SKM-1 (cell line): ENCODE measurements around the gene PIK3CG.

Experiments
- DNase-seq: peaks from one replicate; lab custom pipeline; 2025; ENCODE audit not compliant: unreplicated experiment; lab: John Stamatoyannopoulos, UW

Gene PIK3CG

DNA sequence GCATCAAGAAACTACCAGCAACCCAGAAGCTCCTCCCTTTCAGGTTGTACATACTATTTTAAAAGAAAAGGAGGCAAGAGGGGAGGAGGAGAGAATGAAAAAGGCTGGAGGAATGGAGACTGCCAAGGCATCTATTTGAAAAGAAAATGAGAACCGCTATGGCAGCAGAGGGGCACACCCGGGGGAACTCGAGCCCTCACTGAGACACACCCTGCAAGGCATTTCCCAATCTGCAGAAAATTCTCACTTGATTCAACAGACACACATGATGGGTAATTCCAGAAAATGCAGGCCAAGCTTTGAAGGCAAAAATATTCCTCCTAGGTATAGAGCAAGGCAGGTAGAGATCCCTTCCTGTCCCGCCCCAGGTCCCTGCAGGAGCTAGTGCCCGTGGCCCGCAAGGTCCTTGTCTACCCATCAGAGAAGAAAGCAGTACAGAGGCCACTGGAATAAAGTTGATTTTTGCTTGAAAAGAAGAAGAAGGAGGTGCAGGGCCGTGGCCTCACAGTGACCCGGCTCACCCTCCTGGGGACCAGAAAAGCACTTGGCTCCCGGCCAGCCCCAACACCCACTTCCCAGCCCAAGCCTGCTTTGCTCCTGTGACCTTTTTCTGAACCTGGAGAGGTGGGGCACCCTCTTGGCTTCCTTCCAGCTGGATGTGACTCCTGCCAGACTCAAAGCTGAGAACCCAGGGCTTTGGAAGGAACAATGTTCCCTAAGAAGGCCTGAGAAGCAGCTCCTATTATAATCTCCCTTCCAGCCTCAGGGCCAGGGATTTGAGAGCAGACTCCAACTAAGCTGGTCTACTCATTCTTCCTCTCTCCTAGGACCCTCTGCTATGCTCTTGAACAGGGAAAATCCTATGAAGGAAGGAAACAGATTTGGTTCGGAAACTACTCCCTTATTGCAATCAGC, 6.2 kb upstream of the PIK3CG start:
- peak; percentile 86 for DNase-seq

DNA sequence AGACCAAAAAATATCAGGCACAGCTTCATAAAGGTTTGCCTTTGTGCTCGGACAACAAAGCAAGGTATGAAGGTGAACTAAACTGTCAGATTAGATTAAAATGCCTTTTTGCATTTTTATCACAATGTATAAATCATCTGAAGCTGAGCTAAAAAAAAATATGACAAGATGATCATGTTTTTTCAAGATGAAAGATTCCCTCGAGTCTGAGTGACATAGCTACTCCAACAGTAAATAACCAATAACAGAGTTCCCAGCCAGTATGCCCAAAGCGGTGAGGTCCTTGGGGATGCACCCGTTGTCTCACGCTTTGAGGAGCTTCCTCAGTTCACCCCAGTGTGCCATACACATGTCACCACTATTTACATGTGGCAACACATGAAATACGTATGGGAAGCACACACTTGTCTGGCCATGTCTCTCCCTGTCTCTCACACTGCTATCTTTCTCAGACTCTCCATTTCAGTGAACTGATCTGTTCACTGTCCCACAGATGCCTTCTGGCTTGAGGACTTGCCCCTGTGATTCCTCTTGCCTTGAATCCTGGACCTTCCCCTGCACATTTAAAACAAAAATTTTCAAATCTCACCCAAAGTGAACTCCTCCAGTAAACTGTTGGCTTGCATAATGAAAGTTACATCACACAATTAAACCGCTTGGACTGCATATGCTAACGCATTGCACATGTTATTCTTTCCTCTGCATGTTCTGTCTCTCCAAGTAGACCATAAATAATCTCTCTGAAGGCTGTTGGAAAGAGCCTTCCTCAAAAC, 2.6 kb upstream of the PIK3CG start:
- DNase-seq: peak; percentile 40

DNA sequence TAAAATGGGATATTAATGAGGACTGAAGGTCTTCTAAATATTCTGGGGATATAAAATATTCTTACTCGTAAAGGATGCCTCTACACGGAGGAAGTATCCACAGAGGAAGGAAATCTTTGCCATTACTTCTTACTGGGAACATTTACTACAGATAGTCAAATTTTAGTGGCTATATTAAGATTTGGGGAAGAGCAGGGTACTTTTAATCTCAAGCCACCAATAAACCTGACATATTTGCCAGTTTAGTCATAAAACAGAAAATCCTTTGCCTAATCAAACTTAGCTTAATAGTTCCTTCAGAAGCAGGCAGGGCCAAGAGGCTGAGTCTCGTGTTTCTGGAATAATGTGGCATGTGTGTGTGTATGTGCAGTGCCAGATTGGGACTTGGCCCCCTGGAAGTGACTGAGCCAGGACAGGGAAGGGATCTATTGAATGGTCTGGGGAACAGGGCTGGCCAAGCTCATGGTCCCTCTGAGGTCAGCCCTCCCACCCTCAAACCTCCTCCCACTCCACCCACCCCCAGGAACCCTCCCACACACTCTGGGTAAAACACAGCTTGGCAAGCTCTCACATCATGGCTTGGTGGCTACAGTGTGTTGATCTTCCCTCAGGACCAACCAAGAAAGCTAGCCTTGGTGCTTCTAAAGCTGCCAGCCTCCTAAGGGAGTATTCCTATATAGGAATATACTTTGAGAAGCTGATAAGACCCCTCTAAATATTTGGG, 1.6 kb upstream of the PIK3CG start:
- no peak for DNase-seq

DNA sequence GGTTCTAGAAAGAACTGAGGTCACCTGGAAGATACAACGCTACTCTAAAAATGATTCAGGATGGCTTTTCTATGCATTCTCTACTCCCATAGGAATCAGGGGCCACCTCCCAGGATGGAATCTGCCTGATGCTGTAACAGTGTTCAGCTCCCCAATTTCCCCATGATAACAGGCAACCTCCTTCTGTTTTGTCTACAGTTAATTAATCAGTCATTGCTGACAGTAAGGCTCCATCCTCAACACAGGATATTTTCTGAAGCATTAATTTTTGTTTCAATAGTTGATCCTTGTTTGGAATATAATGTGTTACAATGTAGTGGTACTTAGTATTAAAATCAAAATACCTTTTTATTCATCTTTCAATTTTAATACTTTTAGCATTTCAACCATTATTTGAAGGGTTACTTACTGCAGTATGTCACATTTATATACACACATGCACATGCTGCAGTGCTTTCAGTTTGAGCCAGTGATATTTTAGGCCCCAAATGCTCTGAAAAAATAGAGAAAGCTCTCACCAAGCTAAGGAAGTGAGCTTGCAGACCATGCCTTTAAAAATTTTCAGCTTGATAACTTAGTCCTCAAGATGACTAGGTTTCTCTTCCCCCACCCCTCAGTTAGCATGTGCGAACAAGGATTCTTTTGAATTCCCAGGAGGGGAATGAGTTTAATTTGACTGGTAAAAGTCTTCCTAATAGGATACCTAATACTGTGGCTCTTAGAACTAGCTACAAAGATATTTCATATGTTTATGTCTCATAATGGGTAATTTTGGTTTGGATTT, 592 bp upstream of the PIK3CG start:
- no peak for DNase-seq

DNA sequence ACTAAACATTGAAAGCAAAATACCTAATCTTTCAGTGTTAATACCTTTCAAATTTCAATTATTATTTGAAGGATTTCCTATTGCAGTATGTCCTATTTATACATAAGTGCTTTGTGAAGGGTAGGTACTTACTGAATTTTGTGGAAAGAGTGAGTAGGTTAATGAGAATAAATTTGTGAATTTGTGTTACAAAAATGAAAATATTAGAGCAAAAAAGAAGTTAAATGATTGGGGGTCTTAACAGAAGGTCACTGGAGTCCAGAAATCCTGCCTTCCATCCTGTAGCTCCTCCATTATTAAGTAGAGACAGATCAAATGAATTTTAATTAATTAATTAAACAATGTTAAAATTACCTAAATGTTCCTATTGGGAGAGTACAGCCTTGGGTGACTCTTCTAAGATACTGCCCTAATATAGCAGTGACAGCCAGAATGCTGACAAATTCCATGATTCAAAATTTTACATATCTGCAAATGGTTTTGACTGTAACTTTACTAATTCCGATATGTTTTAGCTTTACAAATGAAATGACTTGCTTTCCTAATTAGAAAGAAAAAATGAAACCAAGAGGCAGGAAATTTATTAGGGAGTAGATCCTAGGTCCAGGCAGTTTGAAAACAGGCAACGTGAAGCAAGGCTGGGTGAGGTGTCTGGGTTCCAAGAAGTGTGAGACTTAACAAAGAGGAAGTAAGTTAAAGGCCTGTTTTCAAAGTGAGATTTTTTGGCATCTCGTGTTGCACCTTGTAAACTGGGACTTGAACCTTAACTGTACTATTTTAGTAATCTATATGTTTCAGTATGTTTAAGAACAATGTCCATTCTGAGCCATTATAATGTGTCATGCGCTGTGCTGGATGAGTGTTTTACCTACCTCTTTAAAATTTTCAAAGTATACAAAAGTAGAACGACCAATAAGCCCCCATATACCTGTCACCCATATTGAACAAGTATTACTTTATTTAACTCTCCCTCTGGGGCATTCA, 1.5 kb downstream of the PIK3CG start:
- peak; percentile 23 for DNase-seq

DNA sequence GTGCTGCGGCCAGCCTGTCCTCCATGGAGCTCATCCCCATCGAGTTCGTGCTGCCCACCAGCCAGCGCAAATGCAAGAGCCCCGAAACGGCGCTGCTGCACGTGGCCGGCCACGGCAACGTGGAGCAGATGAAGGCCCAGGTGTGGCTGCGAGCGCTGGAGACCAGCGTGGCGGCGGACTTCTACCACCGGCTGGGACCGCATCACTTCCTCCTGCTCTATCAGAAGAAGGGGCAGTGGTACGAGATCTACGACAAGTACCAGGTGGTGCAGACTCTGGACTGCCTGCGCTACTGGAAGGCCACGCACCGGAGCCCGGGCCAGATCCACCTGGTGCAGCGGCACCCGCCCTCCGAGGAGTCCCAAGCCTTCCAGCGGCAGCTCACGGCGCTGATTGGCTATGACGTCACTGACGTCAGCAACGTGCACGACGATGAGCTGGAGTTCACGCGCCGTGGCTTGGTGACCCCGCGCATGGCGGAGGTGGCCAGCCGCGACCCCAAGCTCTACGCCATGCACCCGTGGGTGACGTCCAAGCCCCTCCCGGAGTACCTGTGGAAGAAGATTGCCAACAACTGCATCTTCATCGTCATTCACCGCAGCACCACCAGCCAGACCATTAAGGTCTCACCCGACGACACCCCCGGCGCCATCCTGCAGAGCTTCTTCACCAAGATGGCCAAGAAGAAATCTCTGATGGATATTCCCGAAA, 2.7 kb downstream of the PIK3CG start:
- no peak for DNase-seq

DNA sequence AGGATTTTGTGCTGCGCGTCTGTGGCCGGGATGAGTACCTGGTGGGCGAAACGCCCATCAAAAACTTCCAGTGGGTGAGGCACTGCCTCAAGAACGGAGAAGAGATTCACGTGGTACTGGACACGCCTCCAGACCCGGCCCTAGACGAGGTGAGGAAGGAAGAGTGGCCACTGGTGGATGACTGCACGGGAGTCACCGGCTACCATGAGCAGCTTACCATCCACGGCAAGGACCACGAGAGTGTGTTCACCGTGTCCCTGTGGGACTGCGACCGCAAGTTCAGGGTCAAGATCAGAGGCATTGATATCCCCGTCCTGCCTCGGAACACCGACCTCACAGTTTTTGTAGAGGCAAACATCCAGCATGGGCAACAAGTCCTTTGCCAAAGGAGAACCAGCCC, 3.3 kb downstream of the PIK3CG start:
- no peak for DNase-seq

DNA sequence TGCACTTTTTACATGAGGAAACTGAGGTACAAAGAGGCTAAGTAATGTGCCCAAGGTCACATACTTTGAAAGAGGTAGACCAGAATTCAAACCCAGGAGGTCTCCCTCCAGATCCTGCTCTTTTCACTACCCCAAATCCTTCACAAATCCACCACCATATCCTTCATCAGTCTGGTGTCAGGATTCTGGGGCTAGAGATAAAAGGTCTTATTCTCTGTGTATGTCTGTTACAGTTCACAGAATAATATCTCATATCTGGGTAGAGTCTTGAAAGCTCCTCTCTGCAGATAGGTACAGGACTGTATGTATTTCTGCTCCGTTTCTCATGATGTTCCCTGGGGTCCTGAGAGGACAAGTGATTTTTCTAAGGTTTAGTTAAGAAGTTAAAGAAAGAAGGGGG, 4.9 kb downstream of the PIK3CG start:
- no peak for DNase-seq

DNA sequence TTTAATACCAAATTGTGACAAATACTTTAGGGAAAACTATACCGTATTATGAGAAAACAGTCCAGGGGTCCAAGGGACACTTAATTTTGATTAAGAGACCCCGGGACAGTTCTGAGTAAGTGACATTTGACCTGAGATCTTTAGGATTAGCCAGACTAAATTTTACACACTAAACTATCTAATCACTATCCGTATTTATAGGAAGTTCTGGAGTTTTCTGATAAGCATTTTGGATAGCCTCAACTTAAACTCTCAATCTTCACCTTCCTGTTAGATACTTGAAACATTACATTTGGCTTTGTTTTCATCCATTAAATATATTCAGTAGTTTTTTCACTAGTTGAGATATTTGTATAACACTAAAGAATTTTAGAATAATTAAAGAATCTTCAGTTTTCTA, 5.4 kb downstream of the PIK3CG start:
- DNase-seq: no peak

DNA sequence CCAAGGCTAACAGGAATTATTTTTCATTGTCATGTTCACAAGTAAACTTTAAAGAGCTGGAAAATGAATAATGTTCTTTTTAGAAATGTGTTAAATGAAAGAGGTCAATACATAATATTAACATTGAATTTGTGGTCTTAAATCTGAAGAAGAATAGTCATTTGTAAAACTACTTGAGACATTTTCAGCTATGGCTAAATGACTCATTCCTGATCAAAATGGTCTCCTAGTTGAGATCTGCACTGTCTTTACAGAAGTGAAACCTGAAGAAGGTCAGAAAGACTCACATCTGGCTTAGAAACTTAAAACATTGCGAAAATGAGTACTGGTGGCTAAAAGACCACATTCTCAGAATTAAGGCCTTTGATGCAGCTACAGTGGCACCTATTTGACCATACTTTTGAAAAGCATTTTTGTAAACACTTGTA, 5.9 kb downstream of the PIK3CG start:
- DNase-seq: peak; percentile 21

DNA sequence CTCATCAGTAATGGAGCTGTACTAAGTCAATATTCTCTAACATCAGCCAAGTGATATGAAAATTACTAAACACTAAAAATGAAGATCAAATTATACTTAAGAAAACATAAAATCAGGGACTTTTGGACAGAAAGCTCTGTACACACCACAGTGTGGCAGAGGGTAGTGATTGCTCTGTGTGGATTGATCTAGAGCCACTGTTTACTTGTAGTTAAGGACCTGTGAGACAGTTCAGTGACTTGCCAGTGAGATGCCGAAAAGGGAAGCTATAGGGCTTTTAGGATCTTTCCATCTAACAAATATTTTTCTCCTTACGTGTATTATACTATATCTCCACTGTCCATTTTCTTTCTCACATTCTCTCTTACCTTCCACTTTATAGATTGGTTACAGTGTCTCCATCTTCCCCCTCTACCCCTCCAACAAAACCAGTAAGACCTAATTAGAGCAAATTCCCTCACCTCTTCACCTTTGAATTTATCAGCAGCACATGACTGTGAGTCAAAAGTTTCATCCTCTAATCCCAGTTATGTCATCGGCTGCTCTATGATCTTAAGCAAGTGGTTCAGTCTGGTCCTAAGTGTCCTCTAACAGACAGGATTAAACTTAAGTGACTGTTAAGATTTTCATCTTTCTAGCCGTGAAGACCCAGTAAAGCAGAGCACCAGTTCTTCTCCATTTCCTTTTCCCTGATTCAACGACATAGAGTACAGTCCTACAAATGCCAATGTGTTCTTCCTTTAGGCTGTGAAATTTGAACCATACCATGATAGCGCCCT, 6.9 kb downstream of the PIK3CG start:
- no peak for DNase-seq

DNA sequence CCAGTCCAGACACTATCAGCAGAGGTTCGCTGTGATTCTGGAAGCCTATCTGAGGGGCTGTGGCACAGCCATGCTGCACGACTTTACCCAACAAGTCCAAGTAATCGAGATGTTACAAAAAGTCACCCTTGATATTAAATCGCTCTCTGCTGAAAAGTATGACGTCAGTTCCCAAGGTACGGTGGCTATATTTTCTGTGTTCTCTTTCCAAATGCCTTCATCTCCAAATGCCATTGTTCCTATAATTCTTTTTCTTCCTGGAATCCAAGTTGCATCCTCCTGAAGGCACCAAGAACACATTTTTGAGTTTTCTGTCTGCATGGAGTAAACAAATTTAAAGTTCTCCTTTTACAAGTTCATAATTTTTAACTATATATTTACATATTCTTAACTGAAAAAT, 7.7 kb downstream of the PIK3CG start:
- DNase-seq: no peak

DNA sequence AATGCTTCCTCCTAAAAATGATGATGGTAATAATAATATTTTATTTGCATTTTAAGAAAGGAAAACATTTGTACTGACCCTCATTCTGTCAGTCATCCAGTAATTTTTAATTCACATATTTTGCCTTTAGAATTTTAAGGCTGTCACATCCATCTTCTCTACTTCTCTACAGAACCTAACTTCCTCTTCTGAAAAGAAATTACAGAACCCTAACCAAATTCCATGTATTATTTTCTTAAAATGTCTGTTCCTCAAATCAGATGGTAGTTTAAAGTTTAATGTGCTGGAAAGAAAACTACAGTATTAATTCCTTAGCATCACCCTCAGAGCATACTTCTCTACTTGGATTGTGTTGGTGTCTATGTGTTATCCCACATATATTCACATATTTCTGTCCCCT, 9.0 kb downstream of the PIK3CG start:
- no peak for DNase-seq

DNA sequence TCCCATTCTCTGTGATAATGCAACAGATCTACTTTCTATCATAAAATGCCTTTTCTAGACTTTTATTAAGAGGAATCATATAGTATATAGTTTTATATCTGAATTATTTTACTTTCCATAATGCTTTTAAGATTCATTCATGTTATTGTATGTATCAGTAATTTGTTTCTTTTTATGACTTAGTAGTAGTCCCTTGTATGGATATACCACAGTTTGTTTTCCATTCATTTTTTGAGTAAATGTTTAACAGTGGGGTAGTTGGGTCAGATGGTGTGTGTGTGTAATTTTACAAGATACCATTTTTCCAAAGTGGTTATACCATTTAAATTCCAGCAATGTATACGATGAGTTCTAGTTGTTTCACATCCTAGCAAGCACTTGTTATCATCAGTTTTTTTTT, 10.4 kb downstream of the PIK3CG start:
- no peak for DNase-seq

DNA sequence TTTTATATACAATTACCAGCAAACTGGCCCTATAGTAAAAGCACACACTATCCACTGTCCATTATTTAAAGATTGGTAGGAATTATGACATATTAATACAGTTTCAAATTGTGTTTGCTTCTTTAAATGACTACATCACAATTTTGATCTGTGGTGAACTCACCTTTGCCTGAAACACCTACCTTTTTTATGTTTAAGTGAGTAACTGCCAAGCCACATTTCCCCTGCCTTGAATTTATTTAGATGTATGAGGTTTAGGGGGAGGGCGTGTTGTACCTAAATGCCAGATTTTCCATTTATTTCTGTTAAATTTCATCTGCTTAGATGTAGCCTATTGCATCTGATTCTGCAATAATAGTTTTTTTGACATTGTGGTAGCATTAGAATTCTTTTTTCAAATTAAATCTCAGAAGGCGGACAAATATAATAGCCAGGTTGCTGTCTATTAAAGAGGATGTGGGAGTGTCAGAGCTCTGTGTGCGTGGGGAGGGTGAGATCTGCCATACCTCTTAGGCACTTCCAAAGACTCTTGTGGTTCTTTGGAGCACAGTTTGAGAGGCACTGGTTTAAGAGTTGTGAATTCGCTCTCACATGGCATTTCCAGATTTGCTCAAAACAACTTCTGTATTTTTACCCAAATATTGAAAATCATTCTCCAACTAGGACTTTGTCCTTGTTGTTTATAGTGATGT, 13.8 kb downstream of the PIK3CG start:
- no peak for DNase-seq

DNA sequence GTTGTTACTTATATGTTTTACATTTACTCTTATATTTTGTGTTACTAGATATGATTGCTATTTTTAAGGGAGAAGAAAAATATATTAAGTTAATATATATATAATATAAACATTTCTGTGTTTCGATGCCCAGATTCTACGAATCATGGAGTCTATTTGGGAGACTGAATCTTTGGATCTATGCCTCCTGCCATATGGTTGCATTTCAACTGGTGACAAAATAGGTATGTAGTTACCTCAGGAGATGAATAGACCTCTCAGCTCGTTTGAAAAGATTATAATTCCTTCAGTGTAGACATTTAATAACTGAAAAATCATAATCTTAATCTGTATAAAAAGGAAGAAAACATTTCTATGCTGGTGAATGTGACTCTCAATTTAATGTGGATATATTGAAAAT, 16.9 kb downstream of the PIK3CG start:
- no peak for DNase-seq

DNA sequence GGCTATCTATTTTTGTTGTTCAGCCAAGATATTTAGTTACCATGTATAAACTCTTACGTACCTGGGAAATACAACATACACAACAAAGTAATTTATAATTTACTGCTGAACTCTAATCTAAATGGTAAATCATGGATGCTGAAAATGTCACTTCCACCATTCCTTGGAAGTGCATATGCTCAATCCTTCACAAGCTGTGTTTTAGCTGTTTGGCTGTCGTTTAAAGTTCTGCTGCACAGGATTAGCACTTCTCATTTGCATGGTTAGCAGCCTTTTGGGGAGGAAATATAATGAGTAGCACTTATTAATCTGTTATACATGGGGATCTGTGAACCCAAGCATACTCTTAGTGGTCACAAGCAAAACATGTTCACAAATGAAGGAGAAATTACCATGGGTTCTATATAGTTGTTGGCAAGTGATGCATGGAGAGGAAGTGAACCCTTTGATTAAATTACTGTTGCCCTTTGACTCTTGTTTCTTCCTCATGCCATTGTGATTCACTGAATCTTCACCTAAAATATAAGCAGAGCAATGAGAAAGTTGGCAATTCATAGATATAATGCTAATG, 18.5 kb downstream of the PIK3CG start:
- DNase-seq: no peak
